ENCODE data around the gene NFS1. TPM values are rescaled to one million over a fixed set of nuclear protein-coding genes. Genes with fewer than 3 reads are reported as not detected.

NFS1 gene
- polyA plus RNA-seq, 1 of the 3 experiments (the other 2 are of a cell fraction): 75.6 TPM

DNA sequence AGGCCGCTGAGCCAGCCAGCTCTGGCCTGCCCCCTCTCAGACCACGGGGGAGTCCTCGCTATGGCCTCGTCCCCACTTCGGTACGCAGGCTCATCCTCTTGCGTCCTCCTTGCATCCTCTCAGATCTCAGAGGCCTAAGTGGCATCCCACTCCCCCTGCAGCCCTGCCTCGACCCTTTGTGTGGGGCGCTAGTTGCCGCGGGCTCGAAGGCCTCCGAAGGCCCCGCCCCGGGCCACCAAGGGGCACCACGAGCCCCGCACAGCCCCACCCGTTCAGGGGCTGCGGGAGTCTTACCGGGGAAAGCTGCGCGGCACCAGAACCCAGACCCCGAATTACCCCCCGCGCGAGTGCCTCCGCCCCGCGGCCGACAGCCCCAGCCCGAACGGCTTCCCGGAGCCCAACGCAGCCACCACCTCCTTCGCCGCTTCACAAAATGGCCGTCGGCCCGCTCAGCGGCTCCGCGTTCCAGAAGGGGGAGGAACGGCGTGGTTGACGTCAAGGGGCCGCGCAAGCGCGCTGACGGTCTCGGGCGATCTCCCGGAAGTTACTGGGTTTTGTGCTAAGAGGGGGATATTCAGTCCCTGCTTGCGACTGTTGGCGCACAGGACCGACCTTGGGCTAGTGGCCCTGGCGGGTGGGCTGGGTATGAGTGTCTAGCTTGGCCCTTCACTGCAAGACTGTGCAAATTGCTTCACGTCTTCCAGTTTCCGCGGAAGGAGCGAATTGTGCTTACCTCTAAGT is 34.5 kb downstream of the NFS1 start, which contains the start of the genes CPNE1 and RBM12 (continued):
- peak; percentile 86 for TF ChIP-seq NRF1 (IDR thresholded peaks at IDR 0.05; ENCODE audit: low read depth, low read length)
- TF ChIP-seq FOXJ3 (CRISPR knock-in tag; IDR thresholded peaks at IDR 0.05): no peak
- no peak for TF ChIP-seq RCOR1 (IDR thresholded peaks at IDR 0.05; ENCODE audit: low read length)
- no peak for TF ChIP-seq NFIC (IDR thresholded peaks at IDR 0.05; ENCODE audit: borderline replicate concordance)
- TF ChIP-seq EP300 (IDR thresholded peaks at IDR 0.05; ENCODE audit: borderline replicate concordance in 1 of 2, low read depth in 1 of 2, low read length in 1 of 2): peak in 1 of 2 experiments; percentile 12; a peak in 1 of 4 replicates
- TF ChIP-seq TAF1 (IDR thresholded peaks at IDR 0.05; ENCODE audit: borderline replicate concordance, low read depth, low read length): peak; percentile 97
- TF ChIP-seq RAD21 (IDR thresholded peaks at IDR 0.05; ENCODE audit: low read length): 0 out of 2 replicates have a peak, but pooled peaks have one; percentile 1

DNA sequence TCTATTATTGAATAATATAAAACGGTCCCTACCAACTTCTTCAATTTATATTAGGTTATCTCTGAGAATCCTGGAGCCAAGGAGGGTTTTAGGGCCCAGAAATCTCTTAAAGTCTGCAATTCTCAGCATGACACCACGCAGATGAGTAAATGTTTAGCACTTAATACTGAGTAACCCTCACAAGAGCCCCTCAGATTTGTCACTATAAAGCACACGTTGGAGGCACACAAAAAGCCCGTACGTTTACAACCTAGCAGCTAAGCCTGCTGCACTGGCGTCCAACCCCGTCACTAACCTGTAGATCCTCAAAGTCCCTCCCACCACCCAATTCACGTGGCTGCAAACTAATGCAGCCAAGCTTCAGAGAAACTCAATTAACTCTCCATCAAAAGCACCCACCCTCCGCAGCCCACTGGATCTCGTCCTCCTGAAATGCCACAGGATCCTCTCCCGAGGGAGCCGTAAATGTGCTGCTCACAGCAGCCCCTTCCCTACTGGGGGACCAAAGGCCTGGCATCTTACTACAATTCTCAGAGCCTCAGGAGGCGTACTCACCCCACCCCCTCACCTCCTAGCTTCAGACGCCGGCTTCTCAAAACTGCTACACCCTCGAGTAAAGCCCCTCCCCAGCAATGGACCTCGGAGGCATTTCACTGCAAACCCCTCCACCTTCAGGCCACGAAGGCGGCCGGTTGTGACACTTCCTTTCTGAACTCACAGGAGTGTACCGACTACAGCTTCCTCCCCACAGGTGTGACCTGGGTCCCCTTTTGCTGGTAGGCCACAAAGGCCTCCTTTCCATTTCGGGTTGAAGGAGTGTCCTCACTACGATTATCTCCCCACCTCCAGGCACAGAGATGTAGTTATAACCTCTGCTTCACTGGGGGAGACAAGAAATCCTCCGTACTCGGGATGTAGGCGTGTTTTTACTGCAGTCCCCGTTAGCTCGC is 35.4 kb downstream of the NFS1 start:
- TF ChIP-seq RCOR1 (IDR thresholded peaks at IDR 0.05; ENCODE audit: low read length) (no peak), RFX5 (IDR thresholded peaks at IDR 0.05; ENCODE audit: low read length) (no peak), FOXJ3 (CRISPR knock-in tag; IDR thresholded peaks at IDR 0.05) (no peak), FOSL2 (IDR thresholded peaks at IDR 0.05; ENCODE audit: borderline replicate concordance, low read depth) (no peak), YY1 (IDR thresholded peaks at IDR 0.05; ENCODE audit: low read depth) (no peak), SMC3 (IDR thresholded peaks at IDR 0.05; ENCODE audit: low read depth, low read length) (no peak), EP300 (IDR thresholded peaks at IDR 0.05; ENCODE audit: borderline replicate concordance in 1 of 2, low read depth in 1 of 2, low read length in 1 of 2) (no peak), SIN3A (IDR thresholded peaks at IDR 0.05; ENCODE audit: borderline replicate concordance, low read depth, low read length) (0 out of 2 replicates have a peak, but pooled peaks have one; percentile 27), CHD2 (IDR thresholded peaks at IDR 0.05; ENCODE audit: low read length, partially characterized antibody) (no peak), MXI1 (IDR thresholded peaks at IDR 0.05; ENCODE audit: low read depth, low read length) (peak; percentile 94), TCF12 (IDR thresholded peaks at IDR 0.05) (no peak), FOXM1 (IDR thresholded peaks at IDR 0.05; ENCODE audit: low read depth) (no peak)
- TF ChIP-seq, protein P1, sequence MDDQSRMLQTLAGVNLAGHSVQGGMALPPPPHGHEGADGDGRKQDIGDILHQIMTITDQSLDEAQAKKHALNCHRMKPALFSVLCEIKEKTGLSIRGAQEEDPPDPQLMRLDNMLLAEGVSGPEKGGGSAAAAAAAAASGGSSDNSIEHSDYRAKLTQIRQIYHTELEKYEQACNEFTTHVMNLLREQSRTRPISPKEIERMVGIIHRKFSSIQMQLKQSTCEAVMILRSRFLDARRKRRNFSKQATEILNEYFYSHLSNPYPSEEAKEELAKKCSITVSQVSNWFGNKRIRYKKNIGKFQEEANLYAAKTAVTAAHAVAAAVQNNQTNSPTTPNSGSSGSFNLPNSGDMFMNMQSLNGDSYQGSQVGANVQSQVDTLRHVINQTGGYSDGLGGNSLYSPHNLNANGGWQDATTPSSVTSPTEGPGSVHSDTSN (IDR thresholded peaks at IDR 0.05): no peak
- H3F3A ChIP-seq (replicated peaks; ENCODE audit: insufficient read depth): peaks cover 26% of the 10 kb centered on the region
- ChIA-PET POLR2A (interaction anchor here (0.9 to 2.3 kb wide), 5 partner anchors 22 to 291 kb away, joined by 3 to 33 read pairs (median 5); partner anchors contain the start of genes RBM39, SCAND1 and SPAG4), CTCF (interaction anchor here (0.9 to 2.2 kb wide), 5 partner anchors 15 to 327 kb away, joined by 3 to 15 read pairs (median 5); partner anchors contain the start of genes NFS1 and ROMO1)
- peaks cover 10 to 13% of the 10 kb centered on the region in 2 experiments; a peak in 2 of 4 replicates for H3K4me1 ChIP-seq (ENCODE audit: control insufficient read depth in 1 of 2, insufficient read depth in 2 of 2, low read depth in 1 of 2, low read length in 1 of 2)
- H4K20me1 ChIP-seq (ENCODE audit: insufficient read depth): peaks cover 53% of the 10 kb centered on the region
- H2AFZ ChIP-seq (ENCODE audit: low read depth): peak overlapping the region; percentile 98; the same call in 1 of the 2 replicates
- H3K9ac ChIP-seq: peak overlapping the region; percentile 98
- WGBS (ENCODE audit: low lambda C conversion rate): 2% methylated on average over 27 of the region's 28 CpGs
- peak overlapping the region; percentile 78 to 83 for H3K4me3 ChIP-seq (ENCODE audit: low read depth in 2 of 2, low read length in 1 of 2)
- peak overlapping the region; percentile 97 for H3K4me2 ChIP-seq
- peaks cover 8% of the 10 kb centered on the region in 2 experiments for H3K36me3 ChIP-seq (replicated peaks in 1 of 2; ENCODE audit: control insufficient read depth in 1 of 2, insufficient read depth in 2 of 2, low read length in 1 of 2)
- H3K9me3 ChIP-seq: no peaks in the 10 kb centered on the region
- no peaks in the 10 kb centered on the region for H3K9me2 ChIP-seq
- peak; percentile 59 for DNase-seq
- H3K27ac ChIP-seq (ENCODE audit: low read depth in 2 of 2, low read length in 1 of 2): peak overlapping the region; percentile 94 to 95
- peaks cover 60% of the 10 kb centered on the region for H3K79me2 ChIP-seq (ENCODE audit: insufficient read depth)
- no peaks in the 10 kb centered on the region for H3K27me3 ChIP-seq (ENCODE audit: insufficient read depth)
